ENCODE measurements around the gene PTBP1.

Gene PTBP1

DNA sequence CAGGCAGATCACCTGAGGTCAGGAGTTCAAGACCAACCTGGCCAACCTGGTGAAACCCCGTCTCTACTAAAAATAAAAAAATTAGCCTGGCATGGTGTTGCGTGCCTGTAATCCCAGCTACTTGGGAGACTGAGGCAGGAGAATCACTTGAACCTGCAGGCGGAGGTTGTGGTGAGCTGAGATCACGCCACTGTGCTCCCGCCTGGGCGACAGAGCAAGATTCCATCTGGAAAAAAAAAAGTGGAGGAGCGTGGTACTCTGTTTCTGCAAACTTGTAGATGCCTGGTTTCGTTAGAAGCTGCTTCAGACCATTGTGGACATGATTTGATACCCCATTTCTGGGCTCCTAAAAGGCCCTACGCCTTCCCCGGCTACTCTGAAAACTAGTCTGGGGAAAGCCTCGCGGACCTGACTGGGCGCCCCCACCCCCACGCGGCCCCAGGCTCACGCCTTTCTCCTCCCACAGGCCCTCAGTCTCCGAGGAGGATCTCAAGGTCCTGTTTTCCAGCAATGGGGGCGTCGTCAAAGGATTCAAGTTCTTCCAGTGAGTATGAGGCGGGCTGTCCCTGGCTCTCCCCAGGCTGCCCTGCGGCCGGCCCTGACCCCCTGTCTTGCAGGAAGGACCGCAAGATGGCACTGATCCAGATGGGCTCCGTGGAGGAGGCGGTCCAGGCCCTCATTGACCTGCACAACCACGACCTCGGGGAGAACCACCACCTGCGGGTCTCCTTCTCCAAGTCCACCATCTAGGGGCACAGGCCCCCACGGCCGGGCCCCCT, 13.0 kb downstream of the PTBP1 start:
- TF ChIP-seq, protein P1, sequence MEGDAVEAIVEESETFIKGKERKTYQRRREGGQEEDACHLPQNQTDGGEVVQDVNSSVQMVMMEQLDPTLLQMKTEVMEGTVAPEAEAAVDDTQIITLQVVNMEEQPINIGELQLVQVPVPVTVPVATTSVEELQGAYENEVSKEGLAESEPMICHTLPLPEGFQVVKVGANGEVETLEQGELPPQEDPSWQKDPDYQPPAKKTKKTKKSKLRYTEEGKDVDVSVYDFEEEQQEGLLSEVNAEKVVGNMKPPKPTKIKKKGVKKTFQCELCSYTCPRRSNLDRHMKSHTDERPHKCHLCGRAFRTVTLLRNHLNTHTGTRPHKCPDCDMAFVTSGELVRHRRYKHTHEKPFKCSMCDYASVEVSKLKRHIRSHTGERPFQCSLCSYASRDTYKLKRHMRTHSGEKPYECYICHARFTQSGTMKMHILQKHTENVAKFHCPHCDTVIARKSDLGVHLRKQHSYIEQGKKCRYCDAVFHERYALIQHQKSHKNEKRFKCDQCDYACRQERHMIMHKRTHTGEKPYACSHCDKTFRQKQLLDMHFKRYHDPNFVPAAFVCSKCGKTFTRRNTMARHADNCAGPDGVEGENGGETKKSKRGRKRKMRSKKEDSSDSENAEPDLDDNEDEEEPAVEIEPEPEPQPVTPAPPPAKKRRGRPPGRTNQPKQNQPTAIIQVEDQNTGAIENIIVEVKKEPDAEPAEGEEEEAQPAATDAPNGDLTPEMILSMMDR (IDR thresholded peaks at IDR 0.05; ENCODE audit: low read depth, low read length, missing control alignments), result no peak
- DNase-seq (ENCODE audit: extremely low read depth, low read depth), result no peak

DNA sequence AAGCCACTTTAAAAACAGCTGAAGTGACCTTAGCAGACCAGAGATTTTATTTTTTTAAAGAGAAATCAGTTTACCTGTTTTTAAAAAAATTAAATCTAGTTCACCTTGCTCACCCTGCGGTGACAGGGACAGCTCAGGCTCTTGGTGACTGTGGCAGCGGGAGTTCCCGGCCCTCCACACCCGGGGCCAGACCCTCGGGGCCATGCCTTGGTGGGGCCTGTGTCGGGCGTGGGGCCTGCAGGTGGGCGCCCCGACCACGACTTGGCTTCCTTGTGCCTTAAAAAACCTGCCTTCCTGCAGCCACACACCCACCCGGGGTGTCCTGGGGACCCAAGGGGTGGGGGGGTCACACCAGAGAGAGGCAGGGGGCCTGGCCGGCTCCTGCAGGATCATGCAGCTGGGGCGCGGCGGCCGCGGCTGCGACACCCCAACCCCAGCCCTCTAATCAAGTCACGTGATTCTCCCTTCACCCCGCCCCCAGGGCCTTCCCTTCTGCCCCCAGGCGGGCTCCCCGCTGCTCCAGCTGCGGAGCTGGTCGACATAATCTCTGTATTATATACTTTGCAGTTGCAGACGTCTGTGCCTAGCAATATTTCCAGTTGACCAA, 13.7 kb downstream of the PTBP1 start:
- DNase-seq (ENCODE audit: extremely low read depth, low read depth), result no peak
- no peak overlapping the region for H3K4me3 ChIP-seq (replicated peaks; ENCODE audit: low read depth, low read length)
- TF ChIP-seq, protein P1 (IDR thresholded peaks at IDR 0.05; ENCODE audit: low read depth, low read length, missing control alignments), result no peak

More for the DNA sequence above, 13.0 kb downstream of the PTBP1 start:
- no peak overlapping the region for H3K4me3 ChIP-seq (replicated peaks; ENCODE audit: low read depth, low read length)

DNA sequence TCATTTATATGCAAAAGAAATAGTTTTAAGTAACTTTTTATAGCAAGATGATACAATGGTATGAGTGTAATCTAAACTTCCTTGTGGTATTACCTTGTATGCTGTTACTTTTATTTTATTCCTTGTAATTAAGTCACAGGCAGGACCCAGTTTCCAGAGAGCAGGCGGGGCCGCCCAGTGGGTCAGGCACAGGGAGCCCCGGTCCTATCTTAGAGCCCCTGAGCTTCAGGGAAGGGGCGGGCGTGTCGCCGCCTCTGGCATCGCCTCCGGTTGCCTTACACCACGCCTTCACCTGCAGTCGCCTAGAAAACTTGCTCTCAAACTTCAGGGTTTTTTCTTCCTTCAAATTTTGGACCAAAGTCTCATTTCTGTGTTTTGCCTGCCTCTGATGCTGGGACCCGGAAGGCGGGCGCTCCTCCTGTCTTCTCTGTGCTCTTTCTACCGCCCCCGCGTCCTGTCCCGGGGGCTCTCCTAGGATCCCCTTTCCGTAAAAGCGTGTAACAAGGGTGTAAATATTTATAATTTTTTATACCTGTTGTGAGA, 14.3 kb downstream of the PTBP1 start:
- no peak for DNase-seq (ENCODE audit: extremely low read depth, low read depth)
- TF ChIP-seq, protein P1 (IDR thresholded peaks at IDR 0.05; ENCODE audit: low read depth, low read length, missing control alignments), result no peak
- H3K4me3 ChIP-seq (replicated peaks; ENCODE audit: low read depth, low read length), result no peak overlapping the region

DNA sequence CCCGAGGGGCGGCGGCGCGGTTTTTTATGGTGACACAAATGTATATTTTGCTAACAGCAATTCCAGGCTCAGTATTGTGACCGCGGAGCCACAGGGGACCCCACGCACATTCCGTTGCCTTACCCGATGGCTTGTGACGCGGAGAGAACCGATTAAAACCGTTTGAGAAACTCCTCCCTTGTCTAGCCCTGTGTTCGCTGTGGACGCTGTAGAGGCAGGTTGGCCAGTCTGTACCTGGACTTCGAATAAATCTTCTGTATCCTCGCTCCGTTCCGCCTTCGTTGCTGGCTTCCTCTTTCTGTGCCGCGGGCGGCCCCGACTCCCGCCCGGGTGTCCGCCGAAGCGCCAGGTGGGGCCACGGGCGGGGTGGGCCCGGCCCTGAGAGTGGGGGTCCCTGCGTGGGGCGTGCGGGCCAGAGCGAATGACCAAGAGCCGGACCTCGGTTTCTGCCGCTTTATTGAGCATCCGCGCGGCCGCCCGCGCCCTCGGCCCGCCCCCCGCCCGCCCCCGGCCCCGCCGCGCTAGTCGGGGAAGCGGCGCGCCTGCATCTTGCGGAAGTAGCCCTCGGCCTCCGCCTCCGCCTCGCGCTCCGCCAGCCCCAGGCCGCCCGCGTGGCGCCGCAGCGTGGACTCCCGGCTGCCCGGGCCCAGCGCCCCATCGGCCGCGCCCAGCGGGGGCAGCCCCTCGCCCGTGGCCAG, 14.9 kb downstream of the PTBP1 start:
- DNase-seq (ENCODE audit: extremely low read depth, low read depth), result no peak
- H3K4me3 ChIP-seq (replicated peaks; ENCODE audit: low read depth, low read length), result no peak overlapping the region
- TF ChIP-seq, protein P1 (IDR thresholded peaks at IDR 0.05; ENCODE audit: low read depth, low read length, missing control alignments), result no peak

DNA sequence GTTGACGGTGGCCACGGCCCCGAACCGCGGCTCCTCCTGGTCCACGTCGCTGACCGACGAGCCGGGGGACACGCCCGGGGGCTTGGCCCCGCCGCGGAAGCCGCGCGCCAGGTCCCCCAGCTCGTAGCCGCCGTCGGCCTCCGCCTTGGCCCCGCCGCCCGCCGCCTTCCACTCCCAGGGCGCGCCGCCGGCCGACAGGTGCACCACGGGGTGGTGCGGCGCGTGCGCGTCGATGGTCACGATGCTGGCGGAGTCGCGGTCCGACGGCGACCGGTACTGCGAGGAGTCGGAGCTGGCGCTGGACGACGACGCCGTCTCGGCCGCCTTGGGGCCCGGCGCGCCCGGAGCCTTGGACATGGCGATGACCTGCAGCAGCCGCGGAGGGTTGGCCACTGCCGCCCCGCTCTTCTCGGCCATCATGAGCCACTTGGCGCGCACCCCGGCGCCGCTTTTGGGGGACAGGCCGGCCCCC, 15.5 kb downstream of the PTBP1 start:
- DNase-seq (ENCODE audit: extremely low read depth, low read depth), result no peak
- TF ChIP-seq, protein P1 (IDR thresholded peaks at IDR 0.05; ENCODE audit: low read depth, low read length, missing control alignments), result no peak
- H3K4me3 ChIP-seq (replicated peaks; ENCODE audit: low read depth, low read length), result no peak overlapping the region

DNA sequence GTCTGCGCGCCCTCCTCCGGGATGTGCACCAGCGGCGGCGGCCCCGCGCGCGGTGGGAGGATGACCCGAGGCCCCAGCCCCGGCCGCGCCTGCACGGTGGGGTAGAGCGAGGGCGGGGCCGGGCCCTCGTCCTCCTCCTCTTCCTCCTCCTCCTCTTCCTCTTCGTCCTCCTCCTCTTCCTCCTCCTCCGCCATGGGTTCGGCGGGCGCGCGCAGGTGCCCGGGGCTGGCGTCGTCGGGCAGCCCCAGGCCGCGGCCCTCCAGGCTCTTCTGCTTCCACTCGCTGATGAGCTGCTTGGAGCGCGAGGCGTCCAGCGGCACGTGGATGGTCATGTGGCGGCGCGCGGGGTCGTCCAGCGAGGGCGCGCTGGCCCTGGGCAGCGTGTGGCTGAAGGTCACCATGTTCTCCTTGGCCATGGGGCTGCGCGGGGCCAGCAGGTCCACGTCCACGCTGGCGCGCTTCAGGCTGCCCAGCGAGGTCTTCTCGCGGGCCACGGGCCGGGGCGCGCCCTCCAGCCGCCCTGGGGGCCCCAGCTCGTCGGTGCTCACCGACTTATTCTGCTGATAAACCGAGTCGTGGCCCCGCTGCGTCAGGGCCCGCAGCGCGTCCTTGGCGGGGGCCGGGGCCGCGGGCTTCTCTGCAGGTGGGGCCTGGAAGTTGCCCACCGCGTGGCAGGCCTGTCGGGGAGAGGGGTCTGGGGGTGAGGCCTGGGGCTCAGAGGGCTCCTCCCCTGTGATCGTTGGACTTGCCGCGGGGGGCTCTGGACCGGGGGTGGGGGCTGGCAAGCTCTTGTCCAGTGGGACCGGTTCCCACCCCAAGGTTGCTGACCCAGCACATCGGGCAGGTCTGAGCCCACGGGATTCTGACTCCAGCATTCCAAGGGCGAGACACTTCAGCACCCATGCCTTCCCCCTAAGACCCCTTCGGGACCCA, 16.2 kb downstream of the PTBP1 start:
- TF ChIP-seq, protein P1 (IDR thresholded peaks at IDR 0.05; ENCODE audit: low read depth, low read length, missing control alignments), result no peak
- no peak overlapping the region for H3K4me3 ChIP-seq (replicated peaks; ENCODE audit: low read depth, low read length)
- DNase-seq (ENCODE audit: extremely low read depth, low read depth), result no peak
